ENCODE measurements around the gene NT5C2.

GRCh38 chr10:103225939-103226338 lies 32.9 kb upstream of the NT5C2 start:
- TF ChIP-seq CTCF (IDR thresholded peaks at IDR 0.05; ENCODE audit: insufficient read depth, low read depth, low read length) = no peak
- no peak for TF ChIP-seq EZH2 (IDR thresholded peaks at IDR 0.05; ENCODE audit: insufficient read depth, low read length)
